IPS-11a (cell line): ENCODE data around the gene ATXN2.

Source experiments
- H3K4me3 ChIP-seq: one replicate; pipeline ENCODE4 v1.5.1; 2013; ENCODE audit warnings: low read depth, low read length, control low read depth

The ATXN2 gene

GRCh38 chr12:111438481-111438880, 160.6 kb downstream of the ATXN2 start:
- H3K4me3 ChIP-seq = no peak overlapping the region

- H3K4me3 ChIP-seq = no peak overlapping the region
Measured at GRCh38 chr12:111437816-111438454, 161.2 kb downstream of the ATXN2 start.

- H3K4me3 ChIP-seq = no peak overlapping the region
Measured at GRCh38 chr12:111436811-111437210, 162.3 kb downstream of the ATXN2 start.

GRCh38 chr12:111436266-111436665, 162.8 kb downstream of the ATXN2 start:
- no peak overlapping the region for H3K4me3 ChIP-seq

- H3K4me3 ChIP-seq = no peak overlapping the region
Measured at GRCh38 chr12:111435661-111436201, 163.4 kb downstream of the ATXN2 start.

- no peak overlapping the region for H3K4me3 ChIP-seq
Measured at GRCh38 chr12:111434680-111435338, 164.3 kb downstream of the ATXN2 start.

GRCh38 chr12:111434049-111434448, 165.1 kb downstream of the ATXN2 start:
- no peak overlapping the region for H3K4me3 ChIP-seq

GRCh38 chr12:111431772-111432171, 167.3 kb downstream of the ATXN2 start:
- no peak overlapping the region for H3K4me3 ChIP-seq

- H3K4me3 ChIP-seq = no peak overlapping the region
Measured at GRCh38 chr12:111430433-111431353, 168.4 kb downstream of the ATXN2 start.

GRCh38 chr12:111429828-111430432, 169.2 kb downstream of the ATXN2 start:
- no peak overlapping the region for H3K4me3 ChIP-seq

- no peak overlapping the region for H3K4me3 ChIP-seq
Measured at GRCh38 chr12:111428728-111429175, 170.4 kb downstream of the ATXN2 start.

- H3K4me3 ChIP-seq = no peak overlapping the region
Measured at GRCh38 chr12:111428081-111428727, 170.9 kb downstream of the ATXN2 start.

- no peak overlapping the region for H3K4me3 ChIP-seq
Measured at GRCh38 chr12:111427417-111428074, 171.6 kb downstream of the ATXN2 start.

GRCh38 chr12:111426344-111427185, 172.6 kb downstream of the ATXN2 start:
- no peak overlapping the region for H3K4me3 ChIP-seq

GRCh38 chr12:111425655-111426054, 173.5 kb downstream of the ATXN2 start:
- no peak overlapping the region for H3K4me3 ChIP-seq

- H3K4me3 ChIP-seq = no peak overlapping the region
Measured at GRCh38 chr12:111424793-111425251, 174.3 kb downstream of the ATXN2 start.

GRCh38 chr12:111424189-111424792, 174.8 kb downstream of the ATXN2 start:
- no peak overlapping the region for H3K4me3 ChIP-seq

GRCh38 chr12:111420494-111420893, 178.6 kb downstream of the ATXN2 start:
- no peak overlapping the region for H3K4me3 ChIP-seq
